Fibroblast of lung (primary cell): Measurements from ENCODE around the gene PEX5.

Experiments used
- EZH2 ChIP-seq: IDR thresholded peaks from 2 replicates; pipeline ENCODE4 v1.5.1; 2012; ENCODE audit warnings: low read length, control low read depth, mild to moderate bottlenecking; ENCODE audit errors: missing control alignments
- TF ChIP-seq, protein P1 (sequence below), 2 donors: IDR thresholded peaks in 1 of 2; conservative IDR thresholded peaks in 1 of 2; 1 replicate in 1 of 2; 2 replicates in 1 of 2; pipeline ENCODE4 v1.5.1; 2011 to 2012; ENCODE audit warnings: low read length in 2 of 2, control low read depth in 1 of 2, inconsistent platforms in 1 of 2, low read depth in 1 of 2, mild to moderate bottlenecking in 1 of 2

DNA sequence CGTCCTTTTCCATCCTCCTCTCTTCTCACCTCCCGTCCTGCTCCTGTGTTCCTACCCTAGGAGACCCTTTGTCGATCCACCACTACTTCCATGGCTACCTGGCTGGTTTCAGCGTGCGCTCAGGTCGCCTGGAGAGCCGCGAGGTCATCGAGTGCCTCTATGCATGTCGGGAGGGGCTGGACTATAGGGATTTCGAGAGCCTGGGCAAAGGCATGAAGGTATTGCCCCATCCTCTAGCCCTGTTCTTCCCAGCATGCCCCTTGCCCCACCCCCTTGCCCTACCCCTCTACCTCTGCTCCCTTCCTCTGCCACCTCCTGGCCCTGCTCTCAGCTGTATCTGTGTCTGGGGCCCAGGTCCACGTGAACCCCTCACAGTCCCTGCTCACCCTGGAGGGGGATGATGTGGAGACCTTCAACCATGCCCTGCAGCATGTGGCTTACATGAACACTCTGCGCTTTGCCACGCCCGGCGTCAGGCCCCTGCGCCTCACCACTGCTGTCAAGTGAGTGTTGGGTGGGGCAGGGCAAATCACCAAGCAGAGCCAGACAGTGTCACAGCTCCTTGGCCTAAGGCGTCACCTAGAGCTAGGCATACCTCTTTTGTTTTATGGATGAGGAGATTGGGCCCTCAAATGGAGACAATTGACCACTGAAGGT is 46.5 kb upstream of the PEX5 start:
- TF ChIP-seq, protein P1, sequence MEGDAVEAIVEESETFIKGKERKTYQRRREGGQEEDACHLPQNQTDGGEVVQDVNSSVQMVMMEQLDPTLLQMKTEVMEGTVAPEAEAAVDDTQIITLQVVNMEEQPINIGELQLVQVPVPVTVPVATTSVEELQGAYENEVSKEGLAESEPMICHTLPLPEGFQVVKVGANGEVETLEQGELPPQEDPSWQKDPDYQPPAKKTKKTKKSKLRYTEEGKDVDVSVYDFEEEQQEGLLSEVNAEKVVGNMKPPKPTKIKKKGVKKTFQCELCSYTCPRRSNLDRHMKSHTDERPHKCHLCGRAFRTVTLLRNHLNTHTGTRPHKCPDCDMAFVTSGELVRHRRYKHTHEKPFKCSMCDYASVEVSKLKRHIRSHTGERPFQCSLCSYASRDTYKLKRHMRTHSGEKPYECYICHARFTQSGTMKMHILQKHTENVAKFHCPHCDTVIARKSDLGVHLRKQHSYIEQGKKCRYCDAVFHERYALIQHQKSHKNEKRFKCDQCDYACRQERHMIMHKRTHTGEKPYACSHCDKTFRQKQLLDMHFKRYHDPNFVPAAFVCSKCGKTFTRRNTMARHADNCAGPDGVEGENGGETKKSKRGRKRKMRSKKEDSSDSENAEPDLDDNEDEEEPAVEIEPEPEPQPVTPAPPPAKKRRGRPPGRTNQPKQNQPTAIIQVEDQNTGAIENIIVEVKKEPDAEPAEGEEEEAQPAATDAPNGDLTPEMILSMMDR (conservative IDR thresholded peaks at IDR 0.05 in 1 of 2, IDR thresholded peaks at IDR 0.05 in 1 of 2; ENCODE audit: low read depth in 1 of 2, low read length in 2 of 2) = no peak
- TF ChIP-seq EZH2 = no peak
